Liver (tissue), 9 donors: ENCODE measurements around the gene IRF8. TPM values are rescaled to one million over a fixed set of nuclear protein-coding genes. Genes with fewer than 3 reads are reported as not detected.
A peak's percentile ranks its signal among the peaks of the same experiment; 100 is the strongest.

Experiments used
- DNase-seq: peaks from one replicate; pipeline ENCODE4 v3.0.0-alpha.2; 2017; ENCODE audit warnings: low spot score
- H3K27ac ChIP-seq, 2 donors: one replicate each; pipeline ENCODE4 v1.7.0; 2013; ENCODE audit warnings: inconsistent platforms in 2 of 2, low read length in 2 of 2, control low read depth in 1 of 2, low read depth in 1 of 2, mild to moderate bottlenecking in 1 of 2
- H3K27me3 ChIP-seq, 4 donors: one replicate each; pipeline versions ENCODE4 v1.6.1 to v1.7.0; 2013; ENCODE audit warnings: low read length in 3 of 4, inconsistent platforms in 1 of 4, mild to moderate bottlenecking in 1 of 4, moderate library complexity in 1 of 4; ENCODE audit not compliant: control insufficient read depth in 4 of 4, insufficient read depth in 4 of 4
- H3K36me3 ChIP-seq, 4 donors: one replicate each; pipeline versions ENCODE4 v1.6.1 to v1.7.0; 2013; ENCODE audit warnings: low read length in 3 of 4, mild to moderate bottlenecking in 3 of 4, low read depth in 1 of 4, moderate library complexity in 1 of 4; ENCODE audit not compliant: control insufficient read depth in 4 of 4, insufficient read depth in 3 of 4
- H3K4me1 ChIP-seq, 4 donors: one replicate each; pipeline versions ENCODE4 v1.6.1 to v1.7.0; 2013; ENCODE audit warnings: low read length in 3 of 4, mild to moderate bottlenecking in 3 of 4, moderate library complexity in 1 of 4; ENCODE audit not compliant: control insufficient read depth in 4 of 4, insufficient read depth in 4 of 4
- H3K4me3 ChIP-seq, 3 donors: one replicate each; pipeline versions ENCODE4 v1.6.1 to v1.7.0; 2013; ENCODE audit warnings: low read length in 3 of 3, control low read depth in 1 of 3, low read depth in 1 of 3, mild to moderate bottlenecking in 1 of 3
- H3K9ac ChIP-seq, 2 donors: one replicate each; pipeline ENCODE4 v1.7.0; 2013; ENCODE audit warnings: low read length in 2 of 2, mild to moderate bottlenecking in 2 of 2, moderate library complexity in 2 of 2, control low read depth in 1 of 2, low read depth in 1 of 2
- H3K9me3 ChIP-seq, 4 donors: one replicate each; pipeline versions ENCODE4 v1.6.1 to v1.7.0; 2013; ENCODE audit warnings: low read length in 3 of 4; ENCODE audit not compliant: control insufficient read depth in 4 of 4
- ATF3 ChIP-seq: IDR thresholded peaks from 2 replicates; pipeline ENCODE4 v1.6.1; 2016; ENCODE audit warnings: antibody characterized with exemption
- CTCF ChIP-seq: fragments of 150-350 bp; IDR thresholded peaks from 2 replicates; pipeline ENCODE4 v1.5.1; 2017; ENCODE audit warnings: improper control_type of control experiment, low read depth, low read length; ENCODE audit not compliant: missing input control
- EGR1 ChIP-seq, 2 donors: IDR thresholded peaks; 2 replicates each; pipeline ENCODE4 v1.6.1; 2016 to 2018; ENCODE audit warnings: antibody characterized with exemption in 2 of 2, low read depth in 2 of 2
- FOXA1 ChIP-seq: IDR thresholded peaks from 2 replicates; pipeline ENCODE4 v1.6.1; 2016; ENCODE audit warnings: antibody characterized with exemption
- FOXA2 ChIP-seq: IDR thresholded peaks from 2 replicates; pipeline ENCODE4 v1.6.1; 2016; ENCODE audit warnings: antibody characterized with exemption
- GABPA ChIP-seq, 2 donors: IDR thresholded peaks in 1 of 2; conservative IDR thresholded peaks in 1 of 2; 2 replicates each; pipeline ENCODE4 v1.6.1; 2016; ENCODE audit warnings: antibody characterized with exemption in 2 of 2, mild to moderate bottlenecking in 1 of 2, moderate library complexity in 1 of 2
- HNF4A ChIP-seq, 2 donors: conservative IDR thresholded peaks; 2 replicates each; pipeline ENCODE4 v1.6.1; 2016; ENCODE audit warnings: antibody characterized with exemption in 2 of 2, mild to moderate bottlenecking in 2 of 2
- HNF4G ChIP-seq: IDR thresholded peaks from 2 replicates; pipeline ENCODE4 v1.6.1; 2016; ENCODE audit warnings: antibody characterized with exemption
- JUND ChIP-seq, 2 donors: IDR thresholded peaks; 2 replicates each; pipeline ENCODE4 v1.6.1; 2016; ENCODE audit warnings: antibody characterized with exemption in 2 of 2
- MAX ChIP-seq: IDR thresholded peaks from 2 replicates; pipeline ENCODE4 v1.6.1; 2016; ENCODE audit warnings: antibody characterized with exemption
- NR2F2 ChIP-seq: IDR thresholded peaks from 2 replicates; pipeline ENCODE4 v1.6.1; 2016; ENCODE audit warnings: antibody characterized with exemption
- RAD21 ChIP-seq, 2 donors: IDR thresholded peaks; 2 replicates each; pipeline ENCODE4 v1.6.1; 2016; ENCODE audit warnings: antibody characterized with exemption in 2 of 2, mild to moderate bottlenecking in 2 of 2
- REST ChIP-seq: IDR thresholded peaks from 2 replicates; pipeline ENCODE4 v1.6.1; 2016; ENCODE audit warnings: antibody characterized with exemption, mild to moderate bottlenecking
- RXRA ChIP-seq, 2 donors: IDR thresholded peaks; 2 replicates each; pipeline ENCODE4 v1.6.1; 2017 to 2018; ENCODE audit warnings: antibody characterized with exemption in 2 of 2, mild to moderate bottlenecking in 1 of 2
- SP1 ChIP-seq: IDR thresholded peaks from 2 replicates; pipeline ENCODE4 v1.6.1; 2018; ENCODE audit warnings: antibody characterized with exemption, mild to moderate bottlenecking
- TAF1 ChIP-seq: conservative IDR thresholded peaks from 2 replicates; pipeline ENCODE4 v1.6.1; 2016; ENCODE audit warnings: antibody characterized with exemption, mild to moderate bottlenecking
- YY1 ChIP-seq: IDR thresholded peaks from 2 replicates; pipeline ENCODE4 v1.6.1; 2016; ENCODE audit warnings: antibody characterized with exemption, mild to moderate bottlenecking
- ZBTB33 ChIP-seq: IDR thresholded peaks from 2 replicates; pipeline ENCODE4 v1.6.1; 2016; ENCODE audit warnings: antibody characterized with exemption
- WGBS: extraction: QIAGEN DNeasy Blood & Tissue Kit; methylation state at CpG from one replicate; pipeline ENCODE4 v1.1.7; 2013; 5-methylcytosine and 5-hydroxymethylcytosine counted together
- polyA plus RNA-seq, 2 donors: library from polyadenylated mRNA; stranded (reverse) in 1 of 2; unstranded in 1 of 2; fragments of 200-250 nt in 1 of 2; fragments of >200 nt in 1 of 2; fragmentation: Nextera tagmentation in 1 of 2; extraction: Ambion mirVana in 1 of 2; gene quantifications; one replicate each; pipeline versions ENCODE4 v1.2.1 to v1.2.3, GENCODE V29; 2013 to 2015
- total RNA-seq, 2 donors: library from RNA; depleted of rRNA; stranded (reverse); fragments of >200 nt; gene quantifications; one replicate each; pipeline ENCODE4 v1.2.3, GENCODE V29; 2014
- donor health status: healthy.
- donor health status: healthy.
- donor health status: healthy.
- donor health status: healthy.
- donor health status: healthy.

IRF8 gene
- total and polyA plus RNA-seq, 4 donors, result 5.1 to 25.8 (median 12.3) TPM

- TF ChIP-seq HNF4A (conservative IDR thresholded peaks at IDR 0.05) (no peak), RXRA (IDR thresholded peaks at IDR 0.05) (no peak), YY1 (no peak), REST (no peak), JUND (IDR thresholded peaks at IDR 0.05) (no peak), SP1 (no peak), ZBTB33 (no peak), RAD21 (IDR thresholded peaks at IDR 0.05) (no peak), ATF3 (no peak), FOXA1 (no peak), NR2F2 (no peak), HNF4G (no peak), CTCF (no peak), FOXA2 (no peak), MAX (no peak), GABPA (IDR thresholded peaks at IDR 0.05 in 1 of 2, conservative IDR thresholded peaks at IDR 0.05 in 1 of 2) (no peak), EGR1 (IDR thresholded peaks at IDR 0.05; ENCODE audit: low read depth in 2 of 2) (no peak), TAF1 (no peak)
- no peak overlapping the region for H3K9ac ChIP-seq
- H3K27me3 ChIP-seq, result no peaks in the 10 kb centered on the region
- no peak overlapping the region for H3K4me3 ChIP-seq
- DNase-seq, result no peak
- peaks cover 4 to 13% (median 7%) of the 10 kb centered on the region in 4 donors for H3K4me1 ChIP-seq
- 78% methylated on average over 13 of the region's 13 CpGs for WGBS
- H3K9me3 ChIP-seq, result no peaks in the 10 kb centered on the region
- no peaks in the 10 kb centered on the region for H3K36me3 ChIP-seq
- peak overlapping the region in 1 of 2 donors; percentile 31 for H3K27ac ChIP-seq
These were observed 36.5 kb downstream of the IRF8 start for GRCh38 chr16:85935391-85935973.
